Keratinocyte (primary cell): ENCODE data around the gene ALKAL2. TPM values are rescaled to one million over a fixed set of nuclear protein-coding genes. Genes with fewer than 3 reads are reported as not detected.

Experiments used
- DNase-seq: peaks from one replicate; pipeline ENCODE4 v3.0.0-alpha.2; 2011; ENCODE audit warnings: low read depth, missing footprints, low spot score
- FAIRE-seq: peaks from 2 replicates; lab custom pipeline; 2011; peaks lifted over from hg19 to GRCh38; lab: Jason Lieb, UNC
- H2AFZ ChIP-seq: 2 replicates; pipeline ENCODE4 v1.6.0; 2012; ENCODE audit warnings: low read length, control low read depth, inconsistent platforms; ENCODE audit not compliant: control insufficient read depth
- H3K27ac ChIP-seq: 2 replicates; pipeline ENCODE4 v1.5.1; 2011; ENCODE audit warnings: low read length; ENCODE audit not compliant: control insufficient read depth, insufficient read depth
- H3K27me3 ChIP-seq: 3 replicates; pipeline ENCODE4 v1.6.0; 2011; ENCODE audit warnings: low read length; ENCODE audit not compliant: control insufficient read depth, insufficient read depth; ENCODE audit errors: extremely low read depth
- H3K36me3 ChIP-seq, 2 experiments: 2 replicates in 1 of 2; 3 replicates in 1 of 2; pipeline ENCODE4 v1.5.1; 2011; ENCODE audit warnings: low read length in 2 of 2, mild to moderate bottlenecking in 1 of 2; ENCODE audit not compliant: control insufficient read depth in 2 of 2, insufficient read depth in 2 of 2; ENCODE audit errors: extremely low read depth in 1 of 2
- H3K4me1 ChIP-seq: 3 replicates; pipeline ENCODE4 v1.5.1; 2011; ENCODE audit warnings: low read length; ENCODE audit not compliant: control insufficient read depth, insufficient read depth; ENCODE audit errors: extremely low read depth
- H3K4me2 ChIP-seq: 3 replicates; pipeline ENCODE4 v1.6.0; 2011; ENCODE audit warnings: low read depth, low read length; ENCODE audit not compliant: control insufficient read depth, insufficient read depth; ENCODE audit errors: extremely low read depth
- H3K4me3 ChIP-seq, 3 experiments: fragments of 200-600 bp in 1 of 3; sonication (generic) in 1 of 3; 2 replicates in 2 of 3; 3 replicates in 1 of 3; pipeline ENCODE4 v1.5.1; 2011 to 2016; ENCODE audit warnings: low read length in 3 of 3, mild to moderate bottlenecking in 3 of 3, control low read depth in 2 of 3, inconsistent platforms in 1 of 3, low read depth in 1 of 3, mixed read lengths in 1 of 3, mixed run types in 1 of 3, moderate library complexity in 1 of 3; ENCODE audit not compliant: control insufficient read depth in 2 of 3, insufficient read depth in 2 of 3; ENCODE audit errors: extremely low read depth in 1 of 3
- H3K79me2 ChIP-seq: 2 replicates; pipeline ENCODE4 v1.6.0; 2012; ENCODE audit warnings: low read length; ENCODE audit not compliant: control insufficient read depth, insufficient read depth
- H3K9ac ChIP-seq: 3 replicates; pipeline ENCODE4 v1.6.0; 2011; ENCODE audit warnings: low read length; ENCODE audit not compliant: control insufficient read depth, insufficient read depth; ENCODE audit errors: extremely low read depth
- H3K9me1 ChIP-seq: 3 replicates; pipeline ENCODE4 v1.6.0; 2011; ENCODE audit warnings: low read length; ENCODE audit not compliant: control insufficient read depth, insufficient read depth; ENCODE audit errors: extremely low read depth
- H3K9me3 ChIP-seq: 2 replicates; pipeline ENCODE4 v1.5.1; 2012; ENCODE audit warnings: low read depth, low read length; ENCODE audit not compliant: control insufficient read depth
- H4K20me1 ChIP-seq: 3 replicates; pipeline ENCODE4 v1.6.0; 2011; ENCODE audit warnings: low read length; ENCODE audit not compliant: control insufficient read depth, insufficient read depth; ENCODE audit errors: extremely low read depth
- CTCF ChIP-seq, 3 experiments: IDR thresholded peaks in 1 of 3; conservative IDR thresholded peaks in 1 of 3; optimal IDR thresholded peaks in 1 of 3; 2 replicates in 2 of 3; 3 replicates in 1 of 3; pipeline versions ENCODE3 to v1.5.1; 2011; ENCODE audit warnings: low read length in 3 of 3, mild to moderate bottlenecking in 3 of 3, moderate library complexity in 2 of 3, control low read depth in 1 of 3, inconsistent platforms in 1 of 3; ENCODE audit not compliant: insufficient read depth in 2 of 3; ENCODE audit errors: extremely low read depth in 1 of 3
- EZH2 ChIP-seq: IDR thresholded peaks from one replicate; pipeline ENCODE4 v1.6.1; 2012; ENCODE audit warnings: inconsistent platforms, mild to moderate bottlenecking, low read length, moderate library complexity
- dilution Hi-C: fragments of 300-500 bp; cut with MboI; formaldehyde crosslinking; loops from one replicate; pipeline ENCODE4 v1.7.0; 2020; ENCODE audit warnings: low sequenced_read_pairs; ENCODE audit not compliant: extremely low pct_ligation_motif_present
- polyA plus RNA-seq, 5 experiments: library from polyadenylated mRNA; depleted of rRNA in 3 of 5; stranded (reverse) in 3 of 5; stranded (forward) in 1 of 5; unstranded in 1 of 5; fragments of >200 nt; gene quantifications; 1 replicate in 1 of 5; 2 replicates in 3 of 5; 3 replicates in 1 of 5; pipeline versions ENCODE4 v1.2.1 to v1.2.3, GENCODE V29; 2011 to 2012; ENCODE audit warnings: missing spikeins in 2 of 5, low read depth in 1 of 5, low replicate concordance in 1 of 5

Gene ALKAL2
- polyA plus RNA-seq, 1 donor (not counting 4 experiments of a cell fraction or from before 2014, with no cell fraction given) = not detected

GRCh38 chr2:264493-265468, 23.1 kb downstream of the ALKAL2 start, which contains the start of gene ACP1:
ACP1 (plus strand) TSS chr2:264947; CDS start chr2:264965, 18 bp downstream.
- H3K9me3 ChIP-seq = no peaks in the 10 kb centered on the region
- TF ChIP-seq EZH2 (no peak), CTCF (optimal IDR thresholded peaks at IDR 0.05 in 1 of 3, IDR thresholded peaks at IDR 0.05 in 1 of 3, conservative IDR thresholded peaks at IDR 0.05 in 1 of 3; ENCODE audit: extremely low read depth in 1 of 3, insufficient read depth in 2 of 3, low read length in 3 of 3) (no peak)
- FAIRE-seq = no peak
- dilution Hi-C loops = no loop called here
- no peaks in the 10 kb centered on the region for H3K27me3 ChIP-seq
- peaks cover 20% of the 10 kb centered on the region for H3K4me1 ChIP-seq
- DNase-seq = peak; percentile 83
- peak within 1 kb of the TSS; percentile 74 to 100 (median 99) for H3K4me3 ChIP-seq
- H3K27ac ChIP-seq = peak within 1 kb of the TSS; percentile 89
- peaks cover 6% of the 10 kb centered on the region for H4K20me1 ChIP-seq
- H3K36me3 ChIP-seq = peaks cover 1 to 6% of the 10 kb centered on the region in 2 experiments
- peaks cover 63% of the 10 kb centered on the region for H3K79me2 ChIP-seq
- H2AFZ ChIP-seq = peak within 1 kb of the TSS; percentile 100
- H3K9me1 ChIP-seq = peaks cover 3% of the 10 kb centered on the region
- H3K4me2 ChIP-seq = peak within 1 kb of the TSS; percentile 99
- H3K9ac ChIP-seq = peak within 1 kb of the TSS; percentile 98

GRCh38 chr2:263774-264492, 24.0 kb downstream of the ALKAL2 start, which contains the start of gene SH3YL1:
SH3YL1 (minus strand) TSS chr2:264032; CDS start chr2:263984, 48 bp downstream.
- Histone ChIP-seq H3K9ac (peak within 1 kb of the TSS; percentile 98), H3K9me1 (peaks cover 3% of the 10 kb centered on the region), H3K36me3 (peaks cover 0 to 7% of the 10 kb centered on the region in 2 experiments), H3K27me3 (no peaks in the 10 kb centered on the region), H3K4me3 (peak within 1 kb of the TSS; percentile 74 to 100 (median 99)), H2AFZ (peak within 1 kb of the TSS; percentile 100), H3K4me2 (peak within 1 kb of the TSS; percentile 99), H3K27ac (peak within 1 kb of the TSS; percentile 89), H3K79me2 (peaks cover 55% of the 10 kb centered on the region), H3K9me3 (no peaks in the 10 kb centered on the region), H4K20me1 (peaks cover 6% of the 10 kb centered on the region), H3K4me1 (peaks cover 20% of the 10 kb centered on the region)
- FAIRE-seq (no peak), DNase-seq (no peak)
- TF ChIP-seq EZH2 (no peak), CTCF (optimal IDR thresholded peaks at IDR 0.05 in 1 of 3, IDR thresholded peaks at IDR 0.05 in 1 of 3, conservative IDR thresholded peaks at IDR 0.05 in 1 of 3; ENCODE audit: extremely low read depth in 1 of 3, insufficient read depth in 2 of 3, low read length in 3 of 3) (no peak)
- dilution Hi-C loops = no loop called here
